Adrenal gland (tissue), 12 donors: ENCODE data around the gene PAQR5. TPM values are rescaled to one million over a fixed set of nuclear protein-coding genes. Genes with fewer than 3 reads are reported as not detected.

Experiments
- DNase-seq, 7 donors: peaks; one replicate each; pipeline ENCODE4 v3.0.0-alpha.2; 2019 to 2020
- H3K27ac ChIP-seq, 5 donors: fragments of 200-600 bp; sonication (generic) in 4 of 5; 1 replicate in 3 of 5; 2 replicates in 2 of 5; pipeline versions ENCODE4 v1.5.1 to v1.8.0; 2016 to 2020; ENCODE audit warnings: mild to moderate bottlenecking in 1 of 5
- H3K27me3 ChIP-seq: fragments of 200-600 bp; 2 replicates; pipeline ENCODE4 v1.8.0; 2021
- H3K36me3 ChIP-seq, 2 donors: fragments of 200-600 bp; replicated peaks in 1 of 2; 1 replicate in 1 of 2; 2 replicates in 1 of 2; pipeline versions ENCODE4 v1.5.1 to v1.8.0; 2018 to 2022
- H3K4me1 ChIP-seq, 2 donors: fragments of 200-600 bp; replicated peaks in 1 of 2; 1 replicate in 1 of 2; 2 replicates in 1 of 2; pipeline versions ENCODE4 v1.5.1 to v1.8.0; 2018 to 2021
- H3K4me3 ChIP-seq, 4 donors: fragments of 200-600 bp; sonication (generic) in 3 of 4; one replicate each; pipeline ENCODE4 v1.5.1; 2016 to 2018
- H3K9me3 ChIP-seq, 3 donors: fragments of 200-600 bp; sonication (generic) in 1 of 3; replicated peaks in 1 of 3; 1 replicate in 2 of 3; 2 replicates in 1 of 3; pipeline versions ENCODE4 v1.5.1 to v1.8.0; 2016 to 2021
- POLR2A ChIP-seq, 2 donors: fragments of 450-650 bp; IDR thresholded peaks; one replicate each; pipeline ENCODE4 v1.6.1; 2017; ENCODE audit warnings: antibody characterized with exemption in 2 of 2, mild to moderate bottlenecking in 2 of 2, moderate library complexity in 1 of 2
- WGBS, 4 donors: extraction: QIAGEN DNeasy Blood & Tissue Kit in 2 of 4; methylation state at CpG; one replicate each; pipeline versions ENCODE4 v1.1.5 to v1.1.7; 2013 to 2017; 5-methylcytosine and 5-hydroxymethylcytosine counted together
- intact Hi-C, 2 donors: fragments of 100-400 bp; cut with DNase I; formaldehyde crosslinking; loops; one replicate each; pipeline versions ENCODE4 v1.14.1 to v1.15.0; 2022 to 2023
- polyA plus RNA-seq, 3 donors: library from polyadenylated mRNA; stranded (reverse); fragments of 200-250 nt in 2 of 3; fragments of 350-450 nt in 1 of 3; fragmentation: Illumina TruSeq in 1 of 3; extraction: RNeasy Lipid Tissue Mini Kit (QIAGEN cat#74804) in 1 of 3; gene quantifications; one replicate each; pipeline ENCODE4 v1.2.3, GENCODE V29; 2013 to 2014
- total RNA-seq, 9 donors: library from RNA; depleted of rRNA in 4 of 9; stranded (reverse); fragments of >200 nt in 4 of 9; fragments of 120-200 nt in 1 of 9; fragmentation: NEBNext Ultra II Directional in 1 of 9; extraction: Animal tissue kit (Norgen Biotek cat#: 25700) in 1 of 9; gene quantifications; one replicate each; pipeline versions ENCODE4 v1.1.0 to v1.2.4, GENCODE V29; 2013 to 2023
- TF ChIP-seq, protein P1 (sequence below), 6 experiments: fragments of 450-650 bp in 4 of 6; fragments of 200-600 bp in 2 of 6; sonication (generic) in 1 of 6; IDR thresholded peaks; 1 replicate in 5 of 6; 2 replicates in 1 of 6; pipeline versions ENCODE4 v1.5.1 to v1.8.0; 2016 to 2021; ENCODE audit warnings: antibody characterized with exemption in 6 of 6, mild to moderate bottlenecking in 2 of 6, moderate library complexity in 1 of 6
- donor health status: healthy with polysubstance abuse.
- donor health status: Bipolar disorder and iron deficiency.
- donor health status: DM: yes; HTN: yes; CAD: no.
- donor health status: DM: no; HTN: no; CAD: no.
- donor health status: DM: no; HTN: no; CAD: no.
- donor health status: DM: yes; HTN: yes; CAD: no.

Gene PAQR5
- total and polyA plus RNA-seq, 12 donors, result 11.7 to 78.2 (median 39.7) TPM

DNA sequence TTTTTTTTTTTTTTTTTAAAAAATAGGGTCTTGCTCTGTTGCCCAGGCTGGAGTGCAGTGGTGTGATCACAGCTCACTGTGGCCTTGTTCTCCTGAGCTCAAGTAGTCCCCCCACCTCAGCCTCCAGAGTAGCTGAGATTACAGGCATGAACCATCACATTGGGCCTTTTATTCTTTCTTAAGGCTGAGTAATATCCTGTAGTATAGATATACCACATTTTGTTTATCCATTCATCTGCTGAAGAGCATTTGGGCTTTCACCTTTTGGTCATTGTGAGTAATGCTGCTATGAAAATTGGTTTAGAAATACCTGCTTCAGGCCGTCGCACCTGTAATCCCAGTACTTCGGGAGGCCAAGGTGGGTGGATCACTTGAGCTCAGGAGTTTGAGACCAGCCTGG is 42.6 kb downstream of the PAQR5 start:
- 95 to 98% (median 97%) methylated on average over 3 of the region's 3 CpGs for WGBS, 4 donors
- no peak for DNase-seq
- Histone ChIP-seq H3K27me3 (no peaks in the 10 kb centered on the region), H3K27ac (no peak overlapping the region), H3K4me1 (peaks cover 0 to 13% of the 10 kb centered on the region in 2 donors), H3K9me3 (no peaks in the 10 kb centered on the region), H3K4me3 (no peak overlapping the region), H3K36me3 (no peaks in the 10 kb centered on the region)
- TF ChIP-seq, protein P1, sequence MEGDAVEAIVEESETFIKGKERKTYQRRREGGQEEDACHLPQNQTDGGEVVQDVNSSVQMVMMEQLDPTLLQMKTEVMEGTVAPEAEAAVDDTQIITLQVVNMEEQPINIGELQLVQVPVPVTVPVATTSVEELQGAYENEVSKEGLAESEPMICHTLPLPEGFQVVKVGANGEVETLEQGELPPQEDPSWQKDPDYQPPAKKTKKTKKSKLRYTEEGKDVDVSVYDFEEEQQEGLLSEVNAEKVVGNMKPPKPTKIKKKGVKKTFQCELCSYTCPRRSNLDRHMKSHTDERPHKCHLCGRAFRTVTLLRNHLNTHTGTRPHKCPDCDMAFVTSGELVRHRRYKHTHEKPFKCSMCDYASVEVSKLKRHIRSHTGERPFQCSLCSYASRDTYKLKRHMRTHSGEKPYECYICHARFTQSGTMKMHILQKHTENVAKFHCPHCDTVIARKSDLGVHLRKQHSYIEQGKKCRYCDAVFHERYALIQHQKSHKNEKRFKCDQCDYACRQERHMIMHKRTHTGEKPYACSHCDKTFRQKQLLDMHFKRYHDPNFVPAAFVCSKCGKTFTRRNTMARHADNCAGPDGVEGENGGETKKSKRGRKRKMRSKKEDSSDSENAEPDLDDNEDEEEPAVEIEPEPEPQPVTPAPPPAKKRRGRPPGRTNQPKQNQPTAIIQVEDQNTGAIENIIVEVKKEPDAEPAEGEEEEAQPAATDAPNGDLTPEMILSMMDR (IDR thresholded peaks at IDR 0.05), result no peak
- TF ChIP-seq POLR2A (IDR thresholded peaks at IDR 0.05), result no peak
- intact Hi-C loops, result no loop called here

DNA sequence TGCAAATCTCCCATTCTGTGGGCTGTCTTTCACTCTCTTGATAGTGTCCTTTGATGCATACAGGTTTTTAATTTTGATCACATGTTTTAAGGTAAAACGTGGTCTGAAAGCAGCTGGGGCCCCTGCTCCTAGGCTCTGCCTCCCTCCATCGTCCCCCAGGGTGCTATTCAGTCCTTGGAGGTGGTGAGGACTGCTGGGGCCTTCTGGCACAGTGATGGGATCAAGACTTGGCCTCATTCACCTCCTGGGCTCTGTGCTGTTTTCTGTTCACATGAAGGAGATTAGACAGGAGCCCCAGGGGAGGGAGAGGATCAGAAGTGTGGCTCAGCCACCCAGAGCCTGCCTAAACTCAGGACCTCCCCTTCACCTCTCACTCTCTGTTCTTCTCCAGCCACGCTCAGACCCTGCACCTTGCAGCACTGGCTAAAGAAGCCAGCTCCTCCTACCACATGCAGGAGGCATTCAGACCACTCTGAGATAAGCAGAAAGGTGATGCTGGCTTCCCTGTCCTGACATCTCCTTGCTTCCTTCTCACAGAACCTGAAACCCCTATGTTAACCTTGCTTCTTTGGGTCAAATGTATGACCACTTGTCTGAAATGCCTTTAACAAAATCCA is 43.9 kb downstream of the PAQR5 start:
- peak overlapping the region in 4 of 5 donors; percentile 24 to 44 (median 35) for H3K27ac ChIP-seq
- peaks cover 0 to 13% of the 10 kb centered on the region in 2 donors for H3K4me1 ChIP-seq
- 76 to 80% (median 79%) methylated on average over 3 of the region's 3 CpGs for WGBS, 4 donors
- no peaks in the 10 kb centered on the region for H3K27me3 ChIP-seq
- TF ChIP-seq, protein P1 (IDR thresholded peaks at IDR 0.05), result no peak
- TF ChIP-seq POLR2A (IDR thresholded peaks at IDR 0.05), result no peak
- H3K4me3 ChIP-seq, result no peak overlapping the region
- H3K9me3 ChIP-seq, result no peaks in the 10 kb centered on the region
- H3K36me3 ChIP-seq, result no peaks in the 10 kb centered on the region
- intact Hi-C loops, result no loop called here
- DNase-seq, result no peak

DNA sequence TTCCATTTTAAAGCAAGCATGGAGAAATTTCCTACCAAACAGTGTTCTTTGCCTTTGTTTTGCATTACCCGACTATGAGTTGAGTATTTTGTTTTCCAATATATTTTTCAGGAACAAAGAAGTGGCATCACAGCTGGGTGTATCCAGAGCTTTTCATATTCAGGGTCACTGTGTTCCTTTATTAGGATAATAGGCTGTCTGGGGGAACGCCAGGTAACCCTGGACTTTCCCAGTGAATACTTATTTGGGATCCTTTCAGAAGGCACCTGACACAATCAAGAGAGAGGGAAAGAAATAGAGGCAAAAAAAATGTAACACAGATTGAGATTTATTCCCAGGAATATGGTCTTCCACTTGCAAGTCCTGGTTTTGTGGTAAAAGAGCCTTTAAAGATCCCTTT is 44.4 kb downstream of the PAQR5 start:
- peak in 2 of 7 donors; percentile 24 to 34 for DNase-seq
- Histone ChIP-seq H3K9me3 (no peaks in the 10 kb centered on the region), H3K4me3 (no peak overlapping the region), H3K4me1 (peaks cover 0 to 13% of the 10 kb centered on the region in 2 donors), H3K27ac (peak overlapping the region in 3 of 5 donors; percentile 24 to 44 (median 43)), H3K27me3 (no peaks in the 10 kb centered on the region), H3K36me3 (no peaks in the 10 kb centered on the region)
- TF ChIP-seq, protein P1 (IDR thresholded peaks at IDR 0.05), result no peak
- TF ChIP-seq POLR2A (IDR thresholded peaks at IDR 0.05), result no peak
- intact Hi-C loops, result no loop called here
- 7 to 13% (median 11%) methylated on average over 2 of the region's 2 CpGs for WGBS, 4 donors

DNA sequence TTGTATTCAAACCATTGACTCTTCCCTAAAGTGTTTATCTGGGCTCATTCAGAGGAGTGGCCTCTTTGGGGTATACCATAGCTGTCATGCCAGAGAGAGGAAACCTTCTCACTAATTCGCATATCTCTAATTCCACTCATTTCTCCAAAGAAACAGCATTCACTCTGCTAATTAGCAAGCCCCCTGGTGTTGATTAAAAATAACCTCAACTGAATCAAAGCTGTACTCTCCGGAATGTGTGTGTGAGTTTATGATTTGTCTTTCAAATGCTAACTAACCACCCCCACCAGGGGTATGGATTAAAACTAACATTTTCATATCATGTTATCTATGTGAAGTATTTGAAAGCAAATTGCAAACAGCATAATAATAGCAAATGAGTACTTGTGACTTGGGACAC is 45.5 kb downstream of the PAQR5 start:
- H3K36me3 ChIP-seq, result no peaks in the 10 kb centered on the region
- H3K9me3 ChIP-seq, result no peaks in the 10 kb centered on the region
- H3K27ac ChIP-seq, result peak overlapping the region in 1 of 5 donors; percentile 40
- 80 to 98% (median 91%) methylated on average over 2 of the region's 2 CpGs for WGBS, 4 donors
- intact Hi-C loops, result no loop called here
- peaks cover 0 to 13% of the 10 kb centered on the region in 2 donors for H3K4me1 ChIP-seq
- no peak overlapping the region for H3K4me3 ChIP-seq
- DNase-seq, result no peak
- no peak for TF ChIP-seq POLR2A (IDR thresholded peaks at IDR 0.05)
- TF ChIP-seq, protein P1 (IDR thresholded peaks at IDR 0.05), result no peak
- H3K27me3 ChIP-seq, result no peaks in the 10 kb centered on the region
